GM21529 (cell line): ENCODE data around the gene KRTAP10-11.
"Not testable (repeated sequence)": the region's sequence is repeated elsewhere in the genome, so short reads cannot be mapped to it uniquely, and the experiment has no call there.

Source experiments
- ATAC-seq: cut with Tn5 transposase; IDR thresholded peaks from one replicate; pipeline ENCODE4 v1.9.1; 2021; ENCODE audit not compliant: unreplicated experiment

The KRTAP10-11 gene

GRCh38 chr21:44614961-44615391 lies 31.2 kb upstream of the KRTAP10-11 start:
- ATAC-seq = no peak

- no peak for ATAC-seq
Measured at GRCh38 chr21:44615466-44615865, 30.7 kb upstream of the KRTAP10-11 start.

DNA sequence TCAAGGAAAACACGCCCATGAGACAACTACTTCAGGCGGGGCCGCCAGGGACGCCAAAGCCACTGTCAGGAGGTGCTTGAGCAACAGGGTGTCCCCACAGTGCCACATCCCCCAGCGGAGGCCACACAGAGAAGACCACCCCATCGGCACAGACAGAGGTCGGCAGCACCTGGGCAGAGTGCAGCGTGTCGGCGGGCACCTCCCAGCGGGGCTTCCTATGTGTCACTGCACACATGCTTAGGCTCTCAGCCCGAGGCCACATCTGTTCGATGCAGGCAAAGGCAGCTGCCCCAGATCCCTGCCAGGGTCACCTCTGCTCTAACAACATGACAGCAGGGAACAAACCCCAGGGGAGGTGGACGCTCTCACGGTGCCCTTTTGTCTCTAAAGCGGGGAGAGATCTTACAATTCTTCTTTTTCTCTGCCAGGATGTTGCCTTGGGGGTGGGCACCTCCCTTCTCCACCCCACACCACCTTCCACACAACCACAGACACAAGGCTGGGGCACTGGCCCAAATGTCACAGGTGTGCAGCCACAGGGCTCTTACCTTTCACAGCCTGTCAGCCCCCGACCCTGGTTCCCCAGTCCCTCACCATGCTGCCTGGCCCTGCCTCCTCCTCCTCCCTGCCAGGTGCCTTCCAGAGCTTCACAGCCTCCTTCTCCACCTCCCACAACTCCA lies 30.2 kb upstream of the KRTAP10-11 start:
- no peak for ATAC-seq

- ATAC-seq = no peak
Measured at GRCh38 chr21:44616591-44616926, 29.7 kb upstream of the KRTAP10-11 start.

DNA sequence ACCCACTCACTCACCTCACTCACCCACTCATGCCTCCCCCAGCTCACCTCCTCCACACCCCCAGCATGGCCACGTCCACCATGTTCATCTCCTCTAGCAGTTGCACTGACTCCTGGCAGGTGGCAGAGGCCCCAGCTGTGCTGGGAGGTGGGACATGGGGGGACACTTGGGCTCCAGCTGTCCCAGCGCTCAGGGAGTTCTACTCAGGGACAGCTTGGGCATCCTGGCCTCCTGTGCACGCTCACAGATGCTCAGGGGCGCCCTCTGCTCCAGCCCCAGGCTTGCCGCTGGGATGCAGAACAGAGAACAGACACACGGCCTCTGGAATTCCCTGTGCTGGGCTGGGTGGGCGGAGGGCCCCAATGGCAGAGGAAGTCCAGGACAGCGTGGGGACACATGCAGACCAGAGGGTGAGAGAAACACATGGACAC lies 29.1 kb upstream of the KRTAP10-11 start:
- no peak for ATAC-seq

DNA sequence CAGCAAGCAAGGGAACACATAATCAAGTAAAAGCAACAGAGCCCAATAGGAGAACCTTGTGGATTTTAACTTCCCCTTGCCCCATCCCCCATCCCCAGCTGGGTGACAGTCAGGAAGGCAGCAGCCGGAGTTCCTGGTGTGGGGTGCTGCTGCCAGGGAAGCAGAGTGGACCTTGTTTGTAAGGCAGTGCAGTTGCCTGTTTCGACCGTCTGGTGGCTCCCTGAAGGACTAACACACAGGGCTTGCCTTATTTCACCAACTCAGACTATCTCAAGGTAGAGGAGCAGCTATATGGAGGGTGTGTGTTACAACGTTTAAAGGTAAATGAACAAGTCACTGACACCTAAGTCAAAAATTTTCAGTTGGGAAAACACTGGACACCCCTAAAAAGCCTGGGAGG lies 27.7 kb upstream of the KRTAP10-11 start:
- no peak for ATAC-seq

GRCh38 chr21:44618909-44619308 lies 27.3 kb upstream of the KRTAP10-11 start:
- no peak for ATAC-seq

- ATAC-seq = no peak
Measured at GRCh38 chr21:44619886-44620285, 26.3 kb upstream of the KRTAP10-11 start.

- ATAC-seq = no peak
Measured at GRCh38 chr21:44623575-44623974, 22.6 kb upstream of the KRTAP10-11 start.

DNA sequence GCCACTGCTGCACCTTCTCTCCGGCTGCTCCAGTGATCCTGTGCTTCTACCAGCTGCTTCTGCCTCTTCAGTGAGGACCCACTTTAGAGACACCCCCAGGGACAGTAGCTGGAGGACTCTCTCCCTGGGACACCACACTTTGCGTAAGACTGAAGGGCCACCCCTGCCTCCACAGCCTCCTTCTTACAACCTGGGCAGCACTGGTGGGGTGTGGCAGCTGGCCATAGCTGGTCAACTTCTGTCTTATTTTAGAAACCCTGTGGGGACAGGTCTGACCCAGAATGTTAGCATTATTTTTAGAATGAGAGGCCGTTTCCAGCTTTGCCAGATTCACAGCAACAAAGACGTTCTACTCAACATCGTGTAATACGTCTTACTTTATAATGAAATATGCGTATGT lies 20.5 kb upstream of the KRTAP10-11 start:
- ATAC-seq = no peak

- ATAC-seq = no peak
Measured at GRCh38 chr21:44626262-44626661, 20.0 kb upstream of the KRTAP10-11 start.

DNA sequence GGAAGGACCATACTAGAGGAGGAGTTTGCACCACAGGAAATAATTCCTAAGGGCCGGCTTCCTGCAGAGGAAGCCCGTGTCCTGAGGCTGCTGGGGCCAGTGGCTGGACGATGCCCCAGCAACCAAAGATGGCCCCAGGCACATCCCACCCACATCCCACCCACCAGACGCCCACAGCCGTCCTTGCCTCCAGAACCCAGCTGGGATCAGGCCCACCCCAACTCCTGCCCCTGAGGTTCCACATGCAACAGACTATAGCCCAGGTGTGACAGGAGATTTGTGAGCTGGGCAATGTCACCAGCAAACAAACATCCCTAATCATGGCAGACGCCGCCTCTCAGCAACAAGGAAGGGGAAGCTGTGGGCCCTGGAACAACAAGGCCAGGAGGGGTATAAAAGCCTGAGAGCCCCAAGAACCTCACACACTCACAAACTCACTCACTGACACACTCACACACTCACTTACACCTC lies 19.5 kb upstream of the KRTAP10-11 start, which contains the start of gene KRTAP10-9:
Gene KRTAP10-9 (plus strand): TSS at position 421 of the 471 bp plus-strand sequence. CDS start 79 bp downstream, outside the sequence.
- ATAC-seq = no peak

DNA sequence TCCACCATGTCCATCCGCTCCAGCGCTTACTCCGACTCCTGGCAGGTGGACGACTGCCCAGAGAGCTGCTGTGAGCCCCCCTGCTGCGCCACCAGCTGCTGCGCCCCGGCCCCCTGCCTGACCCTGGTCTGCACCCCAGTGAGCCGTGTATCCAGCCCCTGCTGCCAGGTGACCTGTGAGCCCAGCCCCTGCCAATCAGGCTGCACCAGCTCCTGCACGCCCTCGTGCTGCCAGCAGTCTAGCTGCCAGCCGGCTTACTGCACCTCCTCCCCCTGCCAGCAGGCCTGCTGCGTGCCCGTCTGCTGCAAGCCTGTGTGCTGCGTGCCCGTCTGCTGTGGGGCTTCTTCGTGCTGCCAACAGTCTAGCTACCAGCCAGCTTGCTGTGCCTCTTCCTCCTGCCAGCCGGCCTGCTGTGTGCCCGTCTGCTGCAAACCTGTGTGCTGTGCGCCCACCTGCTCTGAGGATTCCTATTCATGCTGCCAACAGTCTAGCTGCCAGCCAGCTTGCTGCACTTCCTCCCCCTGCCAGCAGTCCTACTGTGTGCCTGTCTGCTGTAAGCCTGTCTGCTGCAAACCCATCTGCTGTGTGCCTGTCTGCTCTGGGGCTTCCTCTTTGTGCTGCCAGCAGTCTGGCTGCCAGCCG lies 18.9 kb upstream of the KRTAP10-11 start:
- not testable (repeated sequence) for ATAC-seq

DNA sequence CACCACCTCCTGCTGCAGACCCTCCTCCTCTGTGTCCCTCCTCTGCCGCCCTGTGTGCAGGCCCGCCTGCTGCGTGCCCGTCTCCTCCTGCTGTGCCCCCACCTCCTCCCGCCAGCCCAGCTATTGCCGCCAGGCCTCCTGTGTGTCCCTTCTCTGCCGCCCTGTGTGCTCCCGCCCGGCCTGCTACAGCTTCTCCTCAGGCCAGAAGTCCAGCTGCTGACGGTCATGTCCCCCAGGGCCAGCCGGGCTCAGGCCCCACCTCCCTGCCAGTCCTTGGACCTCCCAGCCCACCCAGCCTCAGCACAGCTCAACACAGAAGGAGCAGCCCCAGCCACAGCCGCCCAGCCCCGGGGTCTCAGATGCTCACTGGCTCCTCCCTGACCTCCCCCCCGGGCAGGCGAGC lies 18.4 kb upstream of the KRTAP10-11 start:
- ATAC-seq = not testable (repeated sequence)

GRCh38 chr21:44628707-44629391 lies 17.4 kb upstream of the KRTAP10-11 start:
- ATAC-seq = no peak

GRCh38 chr21:44630440-44630839 lies 15.8 kb upstream of the KRTAP10-11 start:
- ATAC-seq = no peak

- ATAC-seq = no peak
Measured at GRCh38 chr21:44632067-44632466, 14.1 kb upstream of the KRTAP10-11 start.

GRCh38 chr21:44636209-44637017 lies 9.8 kb upstream of the KRTAP10-11 start:
- ATAC-seq = no peak

GRCh38 chr21:44637018-44637850 lies 9.0 kb upstream of the KRTAP10-11 start, which contains the start of gene KRTAP10-10:
Gene KRTAP10-10, plus strand, starts transcription at chr21:44637356. Its CDS starts 62 bp downstream, at chr21:44637418.
- no peak for ATAC-seq

- ATAC-seq = not testable (repeated sequence)
Measured at GRCh38 chr21:44637851-44638348, 8.3 kb upstream of the KRTAP10-11 start.
